ENCODE results near the gene FAM163B.

DNA sequence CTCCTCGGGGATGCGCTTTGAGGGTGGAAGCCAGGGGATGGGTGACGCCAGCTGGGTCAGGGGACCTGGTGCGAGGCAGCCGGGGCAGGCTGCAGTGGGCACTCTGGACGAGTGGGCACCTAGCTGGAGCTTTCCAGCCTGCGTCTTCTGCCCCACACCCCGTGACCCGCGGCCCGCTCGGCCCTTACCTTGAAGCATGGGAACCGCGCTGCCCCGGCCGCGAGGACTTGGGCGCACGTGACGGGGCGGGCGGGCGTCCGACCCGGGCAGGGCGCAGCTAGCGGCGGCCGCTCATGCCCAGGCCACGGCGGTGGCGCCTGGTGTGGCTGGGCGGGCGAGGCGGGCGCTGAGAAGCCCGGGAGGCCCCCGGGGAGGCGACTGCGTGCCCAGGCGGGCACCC lies 300 bp downstream of the FAM163B start:
- TF ChIP-seq EZH2 (optimal IDR thresholded peaks at IDR 0.05; ENCODE audit: low read depth, low read length): no peak
- TF ChIP-seq, protein P1, sequence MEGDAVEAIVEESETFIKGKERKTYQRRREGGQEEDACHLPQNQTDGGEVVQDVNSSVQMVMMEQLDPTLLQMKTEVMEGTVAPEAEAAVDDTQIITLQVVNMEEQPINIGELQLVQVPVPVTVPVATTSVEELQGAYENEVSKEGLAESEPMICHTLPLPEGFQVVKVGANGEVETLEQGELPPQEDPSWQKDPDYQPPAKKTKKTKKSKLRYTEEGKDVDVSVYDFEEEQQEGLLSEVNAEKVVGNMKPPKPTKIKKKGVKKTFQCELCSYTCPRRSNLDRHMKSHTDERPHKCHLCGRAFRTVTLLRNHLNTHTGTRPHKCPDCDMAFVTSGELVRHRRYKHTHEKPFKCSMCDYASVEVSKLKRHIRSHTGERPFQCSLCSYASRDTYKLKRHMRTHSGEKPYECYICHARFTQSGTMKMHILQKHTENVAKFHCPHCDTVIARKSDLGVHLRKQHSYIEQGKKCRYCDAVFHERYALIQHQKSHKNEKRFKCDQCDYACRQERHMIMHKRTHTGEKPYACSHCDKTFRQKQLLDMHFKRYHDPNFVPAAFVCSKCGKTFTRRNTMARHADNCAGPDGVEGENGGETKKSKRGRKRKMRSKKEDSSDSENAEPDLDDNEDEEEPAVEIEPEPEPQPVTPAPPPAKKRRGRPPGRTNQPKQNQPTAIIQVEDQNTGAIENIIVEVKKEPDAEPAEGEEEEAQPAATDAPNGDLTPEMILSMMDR (IDR thresholded peaks at IDR 0.05; ENCODE audit: low read length): no peak

Measured in MM.1S (cell line).